Spinal cord (tissue), 10 donors: Measurements from ENCODE around the gene C1orf21. TPM values are rescaled to one million over a fixed set of nuclear protein-coding genes. Genes with fewer than 3 reads are reported as not detected.

Source experiments
- DNase-seq, 6 donors: peaks; one replicate each; pipeline versions ENCODE4 v3.0.0 to v3.0.0-alpha.2; 2013 to 2015; ENCODE audit warnings: low spot score in 6 of 6, low read depth in 4 of 6
- H3K27ac ChIP-seq: one replicate; pipeline ENCODE4 v1.5.1; 2013; ENCODE audit warnings: low read depth, low read length, control low read depth
- H3K27me3 ChIP-seq: one replicate; pipeline ENCODE4 v1.6.1; 2013; ENCODE audit warnings: low read length; ENCODE audit not compliant: control insufficient read depth, insufficient read depth
- H3K36me3 ChIP-seq: one replicate; pipeline ENCODE4 v1.6.1; 2013; ENCODE audit warnings: low read length; ENCODE audit not compliant: control insufficient read depth, insufficient read depth
- H3K4me1 ChIP-seq: one replicate; pipeline ENCODE4 v1.6.1; 2013; ENCODE audit warnings: low read length; ENCODE audit not compliant: control insufficient read depth, insufficient read depth
- H3K4me3 ChIP-seq: one replicate; pipeline ENCODE4 v1.5.1; 2013; ENCODE audit warnings: low read depth, low read length, control low read depth
- H3K9me3 ChIP-seq: one replicate; pipeline ENCODE4 v1.6.1; 2013; ENCODE audit warnings: low read length; ENCODE audit not compliant: control insufficient read depth, insufficient read depth
- WGBS: methylation state at CpG from one replicate; pipeline ENCODE4 v1.1.5; 2013; ENCODE audit warnings: missing lambda C conversion rate; ENCODE audit not compliant: insufficient coverage; 5-methylcytosine and 5-hydroxymethylcytosine counted together
- polyA plus RNA-seq, 2 donors: library from polyadenylated mRNA; unstranded; fragments of 120-200 nt; gene quantifications; one replicate each; pipeline ENCODE4 v1.2.1, GENCODE V29; 2013; ENCODE audit not compliant: insufficient read length in 2 of 2
- total RNA-seq, 2 donors: library from RNA; depleted of rRNA in 1 of 2; stranded (reverse); fragments of 120-200 nt in 1 of 2; fragments of >200 nt in 1 of 2; gene quantifications; one replicate each; pipeline versions ENCODE4 v1.2.3 to v1.2.4, GENCODE V29; 2013 to 2014
- donor health status: healthy.

C1orf21 gene
- total and polyA plus RNA-seq, 4 donors, result 17.6 to 55.5 (median 31.9) TPM

DNA sequence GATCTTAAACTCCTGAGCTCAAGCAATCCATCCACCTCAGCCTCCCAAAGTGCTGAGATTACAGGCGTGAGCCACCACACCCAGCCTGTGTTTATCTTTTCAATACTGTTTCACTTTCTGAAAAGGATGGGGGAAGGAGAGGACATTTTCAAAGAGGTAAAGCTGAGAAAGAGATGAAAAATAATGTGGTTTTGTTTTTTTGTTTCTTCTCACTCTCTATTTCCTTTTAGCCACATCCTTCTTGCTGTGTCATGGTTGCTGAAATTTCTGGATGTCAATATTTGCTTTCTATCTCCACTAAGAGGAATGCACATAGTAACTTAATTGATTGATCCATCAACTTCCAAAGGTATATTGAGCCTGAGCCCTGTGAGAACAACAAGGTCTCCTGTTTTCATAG lies 6.4 kb upstream of the C1orf21 start:
- no peaks in the 10 kb centered on the region for H3K4me1 ChIP-seq
- H3K27me3 ChIP-seq, result no peaks in the 10 kb centered on the region
- no peak overlapping the region for H3K4me3 ChIP-seq
- no peak overlapping the region for H3K27ac ChIP-seq
- H3K36me3 ChIP-seq, result no peaks in the 10 kb centered on the region
- no peak for DNase-seq
- WGBS, result no CpG with 5 or more reads among the region's 1 CpG
- no peaks in the 10 kb centered on the region for H3K9me3 ChIP-seq

DNA sequence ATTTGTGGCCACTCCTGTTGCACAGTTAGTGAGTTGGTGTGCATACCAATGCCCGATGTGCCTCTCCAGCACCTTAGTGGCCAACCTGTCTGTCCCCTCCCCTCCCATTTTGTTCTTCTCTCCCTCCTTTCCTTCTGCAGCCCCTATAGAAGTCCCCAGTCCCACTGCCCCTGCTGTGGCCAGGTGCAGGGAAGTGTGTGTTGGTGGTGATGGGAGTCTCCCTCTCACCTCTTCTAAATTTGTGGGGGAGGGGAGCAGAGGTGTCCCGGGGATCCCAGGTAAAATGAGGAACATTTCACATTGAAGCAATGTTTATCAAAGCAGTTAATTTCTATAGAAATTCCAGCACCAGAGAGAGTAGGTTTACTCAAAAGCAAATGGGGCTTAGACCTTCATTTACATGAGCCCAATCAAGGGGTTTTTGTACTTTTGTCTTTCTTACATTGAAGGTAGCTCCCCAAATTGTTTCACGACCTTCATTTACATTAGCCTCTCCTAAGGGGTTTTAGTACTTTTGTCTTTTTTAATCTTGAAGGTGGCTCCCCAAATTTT lies 3.0 kb upstream of the C1orf21 start:
- no peak for DNase-seq
- no peak overlapping the region for H3K27ac ChIP-seq
- 100% methylated on average over 1 of the region's 3 CpGs for whole genome bisulfite sequencing
- peaks cover 6% of the 10 kb centered on the region for H3K4me1 ChIP-seq
- H3K4me3 ChIP-seq, result no peak overlapping the region
- H3K27me3 ChIP-seq, result peaks cover 2% of the 10 kb centered on the region
- no peaks in the 10 kb centered on the region for H3K36me3 ChIP-seq
- H3K9me3 ChIP-seq, result no peaks in the 10 kb centered on the region

DNA sequence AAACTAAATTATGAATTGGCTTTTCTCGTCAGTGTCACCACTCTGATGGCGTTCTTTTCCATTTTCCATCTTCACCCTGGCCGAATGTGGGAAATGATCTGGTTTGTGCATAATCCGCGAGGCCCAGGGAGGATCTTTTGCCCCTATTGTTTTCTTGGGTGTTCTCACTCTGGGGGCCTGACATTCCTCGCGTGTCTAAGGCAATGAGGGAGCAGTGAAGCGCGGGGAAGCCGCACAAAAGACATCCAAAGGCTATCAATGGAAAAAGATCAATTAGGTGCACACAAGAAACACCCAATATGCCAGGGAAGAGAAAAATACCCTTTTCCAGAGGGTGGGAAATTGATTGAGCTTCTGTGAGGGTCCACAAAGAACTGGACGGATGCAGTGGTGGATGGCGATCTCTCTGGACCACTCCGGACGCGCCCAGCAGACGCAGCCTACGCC lies 941 bp upstream of the C1orf21 start:
- Histone ChIP-seq H3K27me3 (peaks cover 2% of the 10 kb centered on the region), H3K4me3 (peak overlapping the region; percentile 83), H3K9me3 (no peaks in the 10 kb centered on the region), H3K4me1 (peaks cover 6% of the 10 kb centered on the region), H3K27ac (peak overlapping the region; percentile 89), H3K36me3 (no peaks in the 10 kb centered on the region)
- WGBS, result 0% methylated on average over 9 of the region's 17 CpGs
- DNase-seq, result peak in 1 of 6 donors; percentile 57

DNA sequence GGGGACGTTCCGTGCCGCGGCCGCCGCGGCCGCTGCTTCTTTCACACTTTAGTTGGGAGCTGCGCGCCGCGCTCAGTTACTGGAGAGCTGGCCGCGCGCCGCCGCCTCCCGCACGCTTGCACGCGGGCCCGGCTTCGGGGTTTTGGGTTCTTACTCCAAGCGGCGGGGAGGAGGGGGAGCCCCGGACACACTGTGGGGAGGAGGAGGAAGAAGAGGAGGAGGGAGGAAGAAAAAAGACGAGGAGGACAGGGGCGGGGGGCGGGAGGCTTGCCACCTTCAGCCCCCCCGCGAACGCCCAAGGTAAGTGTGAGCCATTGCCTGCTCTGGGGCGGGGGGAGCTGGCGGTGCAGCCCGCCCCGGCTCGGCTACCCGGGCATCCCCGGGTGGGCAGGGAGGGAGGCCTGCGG lies 243 bp downstream of the C1orf21 start:
- Histone ChIP-seq H3K4me3 (peak overlapping the region; percentile 83), H3K36me3 (no peaks in the 10 kb centered on the region), H3K4me1 (peaks cover 6% of the 10 kb centered on the region), H3K9me3 (no peaks in the 10 kb centered on the region), H3K27ac (peak overlapping the region; percentile 79), H3K27me3 (peaks cover 2% of the 10 kb centered on the region)
- under 1% methylated on average over 35 of the region's 40 CpGs for WGBS
- no peak for DNase-seq

DNA sequence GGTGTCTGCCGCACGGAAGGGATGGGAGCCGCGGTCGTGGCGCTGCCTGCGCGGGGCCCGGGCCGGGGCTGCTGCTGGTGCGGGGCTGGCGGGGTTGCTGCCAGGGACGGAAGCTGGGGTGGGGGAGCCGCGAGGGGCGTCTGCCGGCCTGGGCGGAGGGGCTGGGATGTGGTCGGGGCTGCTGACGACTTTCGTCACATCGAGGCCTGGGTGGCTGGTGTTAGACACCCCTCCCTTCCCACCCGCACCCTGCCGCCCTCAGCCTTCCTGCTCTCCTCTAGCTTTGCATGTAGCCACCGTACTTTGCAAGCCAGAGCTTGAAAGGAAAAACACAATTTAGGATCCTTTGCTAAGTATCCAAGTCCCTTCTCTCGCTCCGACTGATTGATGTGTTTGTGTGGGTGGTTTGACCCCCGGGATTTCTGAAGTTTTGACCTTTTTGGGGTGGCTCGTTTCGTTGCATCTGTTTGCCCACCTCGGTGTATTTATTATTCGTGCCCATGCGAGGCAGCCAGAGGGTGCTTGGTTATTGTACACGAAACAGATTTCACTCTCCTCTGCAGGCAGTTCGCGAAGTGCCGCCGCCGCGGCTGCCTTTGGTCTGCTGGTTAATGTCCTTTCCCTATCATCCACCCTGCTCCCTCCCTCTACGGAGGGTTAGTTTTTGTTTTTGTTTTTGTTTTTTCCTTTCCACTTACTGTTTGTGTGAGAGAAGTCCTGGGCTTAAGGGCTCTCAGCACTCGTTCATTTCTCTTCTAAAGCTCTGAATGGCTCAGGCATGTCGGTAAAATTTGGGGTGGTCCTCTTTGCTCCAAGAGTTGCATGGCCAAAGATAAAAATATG lies 868 bp downstream of the C1orf21 start:
- Histone ChIP-seq H3K27ac (peak overlapping the region; percentile 79), H3K9me3 (no peaks in the 10 kb centered on the region), H3K36me3 (no peaks in the 10 kb centered on the region), H3K4me3 (peak overlapping the region; percentile 83), H3K27me3 (peaks cover 2% of the 10 kb centered on the region), H3K4me1 (peaks cover 6% of the 10 kb centered on the region)
- DNase-seq, result peak in 4 of 6 donors; percentile 42 to 82 (median 63)
- WGBS, result 0% methylated on average over 21 of the region's 43 CpGs

DNA sequence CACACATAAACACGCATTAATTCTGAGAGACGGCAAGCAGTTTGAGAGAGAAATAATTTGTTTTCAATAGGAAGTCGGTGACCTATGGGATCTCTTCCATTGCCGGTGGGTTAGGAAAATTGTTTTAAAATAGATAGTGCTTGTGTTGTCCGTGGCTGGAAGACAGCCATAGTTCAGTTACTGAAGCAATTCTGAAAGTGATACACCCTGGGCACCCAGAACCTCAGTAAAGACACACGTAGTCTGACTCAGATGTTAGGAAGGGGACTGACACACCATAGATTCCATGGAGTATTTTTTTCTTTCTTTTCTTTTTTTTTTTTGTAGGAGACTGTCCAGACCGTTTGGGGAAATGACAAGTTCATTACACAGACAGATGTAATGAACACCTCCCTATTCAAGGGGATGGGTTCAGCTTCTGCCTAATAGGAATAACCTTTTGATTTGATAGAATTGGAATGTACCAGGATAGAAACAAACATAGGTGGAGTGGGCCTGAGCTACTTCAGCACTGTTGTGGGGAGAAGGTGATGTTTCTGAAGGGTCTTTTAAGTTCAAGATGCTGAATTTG lies 1.6 kb downstream of the C1orf21 start:
- peaks cover 2% of the 10 kb centered on the region for H3K27me3 ChIP-seq
- no CpG with 5 or more reads among the region's 7 CpGs for WGBS
- peaks cover 6% of the 10 kb centered on the region for H3K4me1 ChIP-seq
- peak overlapping the region; percentile 83 for H3K4me3 ChIP-seq
- peak overlapping the region; percentile 79 for H3K27ac ChIP-seq
- peak in 3 of 6 donors; percentile 24 to 59 (median 42) for DNase-seq
- no peaks in the 10 kb centered on the region for H3K9me3 ChIP-seq
- H3K36me3 ChIP-seq, result no peaks in the 10 kb centered on the region

DNA sequence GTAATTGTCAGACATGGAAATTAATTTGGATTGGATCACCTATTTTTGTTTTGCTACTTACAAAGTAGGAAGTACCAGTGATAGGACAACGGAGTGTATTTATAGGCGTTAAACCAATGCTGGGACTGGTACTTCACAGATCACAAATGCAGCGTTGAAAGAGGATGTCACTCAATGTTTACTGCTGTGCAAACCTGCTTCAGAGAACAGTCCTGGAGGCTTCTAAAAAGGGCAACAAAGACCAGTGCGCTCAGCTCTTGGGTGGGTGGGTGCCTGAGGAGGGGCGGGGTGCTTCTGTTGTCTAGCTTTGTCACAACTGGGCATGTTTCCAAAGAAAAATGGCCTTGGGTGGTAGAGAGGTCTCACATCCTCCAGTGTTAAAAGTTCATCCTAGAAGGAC lies 2.1 kb downstream of the C1orf21 start:
- Histone ChIP-seq H3K4me3 (peak overlapping the region; percentile 83), H3K27ac (no peak overlapping the region), H3K9me3 (no peaks in the 10 kb centered on the region), H3K4me1 (peaks cover 6% of the 10 kb centered on the region), H3K36me3 (no peaks in the 10 kb centered on the region), H3K27me3 (peaks cover 2% of the 10 kb centered on the region)
- WGBS, result 19% methylated on average over 5 of the region's 5 CpGs
- DNase-seq, result peak in 2 of 6 donors; percentile 44 to 52

DNA sequence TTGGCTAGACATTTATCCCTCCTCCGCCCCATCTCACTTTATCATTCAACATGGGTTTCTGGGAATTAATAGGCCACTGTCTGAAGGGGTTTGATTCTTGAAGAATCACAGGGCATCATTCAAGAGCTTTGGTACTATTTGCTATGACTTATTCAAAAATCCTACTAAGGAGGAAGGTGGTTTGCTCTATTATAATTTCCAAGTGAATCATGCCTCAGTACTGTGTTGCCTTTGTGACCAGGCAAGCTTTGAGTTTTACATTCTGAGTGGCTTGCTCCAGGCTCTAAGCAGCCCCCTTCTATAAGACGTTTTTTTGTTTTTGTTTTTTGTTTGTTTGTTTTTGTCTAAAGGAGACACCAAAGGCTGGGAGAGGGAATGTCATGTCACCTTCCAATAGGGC lies 2.6 kb downstream of the C1orf21 start:
- Histone ChIP-seq H3K27ac (no peak overlapping the region), H3K27me3 (peaks cover 2% of the 10 kb centered on the region), H3K36me3 (no peaks in the 10 kb centered on the region), H3K4me3 (no peak overlapping the region), H3K9me3 (no peaks in the 10 kb centered on the region), H3K4me1 (peaks cover 6% of the 10 kb centered on the region)
- WGBS, result no CpG with 5 or more reads among the region's 2 CpGs
- no peak for DNase-seq

DNA sequence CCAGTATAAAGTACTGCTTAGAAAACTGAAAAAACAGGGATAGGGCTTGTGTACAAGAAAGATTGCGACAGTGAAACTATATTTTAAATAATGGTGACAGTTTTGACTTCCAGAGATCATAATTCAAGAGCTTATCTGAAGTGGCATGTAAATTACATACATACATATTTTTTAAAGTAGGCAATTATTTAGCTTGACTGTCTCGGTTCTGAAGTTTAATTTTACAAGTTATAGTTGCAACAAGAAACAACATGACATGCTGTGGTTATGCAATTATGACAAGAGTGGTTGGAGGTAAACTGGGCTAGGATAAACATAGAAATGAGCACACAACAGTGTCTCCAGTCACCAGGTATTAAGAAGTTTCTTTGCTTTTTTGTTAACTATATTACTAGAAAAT lies 4.1 kb downstream of the C1orf21 start:
- WGBS, result no CpG with 5 or more reads among the region's 2 CpGs
- Histone ChIP-seq H3K4me1 (peaks cover 4% of the 10 kb centered on the region), H3K27ac (no peak overlapping the region), H3K9me3 (no peaks in the 10 kb centered on the region), H3K27me3 (peaks cover under 1% of the 10 kb centered on the region), H3K4me3 (no peak overlapping the region), H3K36me3 (no peaks in the 10 kb centered on the region)
- no peak for DNase-seq
